Progenitor cell of endocrine pancreas (in vitro differentiated cells): ENCODE measurements around the gene CORO1C. TPM values are rescaled to one million over a fixed set of nuclear protein-coding genes. Genes with fewer than 3 reads are reported as not detected.
"Not testable (repeated sequence)": the region's sequence is repeated elsewhere in the genome, so short reads cannot be mapped to it uniquely, and the experiment has no call there.

Source experiments
- DNase-seq: peaks from one replicate; pipeline ENCODE4 v3.0.0; 2021; ENCODE audit warnings: low spot score; ENCODE audit not compliant: unreplicated experiment
- H3K27ac Mint-ChIP-seq: 2 replicates; pipeline ENCODE4 v1.8.0; 2021; ENCODE audit warnings: mild to moderate bottlenecking, moderate library complexity, mixed read lengths
- H3K27me3 Mint-ChIP-seq: 2 replicates; pipeline ENCODE4 v1.8.0; 2021; ENCODE audit warnings: mixed read lengths
- H3K36me3 Mint-ChIP-seq: 2 replicates; pipeline ENCODE4 v1.8.0; 2022; ENCODE audit warnings: mixed read lengths; ENCODE audit not compliant: insufficient read depth
- H3K4me1 Mint-ChIP-seq: 2 replicates; pipeline ENCODE4 v1.8.0; 2021; ENCODE audit warnings: low read depth, mixed read lengths
- H3K4me3 Mint-ChIP-seq: 2 replicates; pipeline ENCODE4 v1.8.0; 2021; ENCODE audit warnings: low read depth, mild to moderate bottlenecking, moderate library complexity, mixed read lengths
- H3K9me3 Mint-ChIP-seq: 2 replicates; pipeline ENCODE4 v1.8.0; 2021; ENCODE audit warnings: low read depth, mixed read lengths
- CTCF ChIP-seq: fragments of 200-600 bp; sonication (generic); IDR thresholded peaks from one replicate; pipeline ENCODE4 v1.5.0; 2021; ENCODE audit warnings: antibody characterized with exemption, mild to moderate bottlenecking; ENCODE audit not compliant: unreplicated experiment
- total RNA-seq: library from RNA; stranded (reverse); gene quantifications from 2 replicates; pipeline ENCODE4 v1.2.1, GENCODE V29; 2021

Gene CORO1C
- total RNA-seq, 1 donor from 2014 or later = 68.3 TPM

- peaks cover 18% of the 10 kb centered on the region for H3K4me1 Mint-ChIP-seq
- no peak for TF ChIP-seq CTCF
- no peak overlapping the region for H3K27ac Mint-ChIP-seq
- no peak for DNase-seq
- peaks cover 10% of the 10 kb centered on the region for H3K9me3 Mint-ChIP-seq
- no peaks in the 10 kb centered on the region for H3K27me3 Mint-ChIP-seq
- no peak overlapping the region for H3K4me3 Mint-ChIP-seq
- H3K36me3 Mint-ChIP-seq = no peaks in the 10 kb centered on the region
Measured at GRCh38 chr12:108738170-108738569, 6.9 kb upstream of the CORO1C start.

- no peak for TF ChIP-seq CTCF
Measured at GRCh38 chr12:108735855-108736254, 4.5 kb upstream of the CORO1C start.

GRCh38 chr12:108734200-108734906 lies 3.0 kb upstream of the CORO1C start:
- H3K27me3 Mint-ChIP-seq = no peaks in the 10 kb centered on the region
- DNase-seq = no peak
- H3K4me1 Mint-ChIP-seq = peaks cover 19% of the 10 kb centered on the region
- no peaks in the 10 kb centered on the region for H3K36me3 Mint-ChIP-seq
- H3K4me3 Mint-ChIP-seq = peak overlapping the region; percentile 65
- H3K9me3 Mint-ChIP-seq = peaks cover 7% of the 10 kb centered on the region
- H3K27ac Mint-ChIP-seq = peak overlapping the region; percentile 98
- no peak for TF ChIP-seq CTCF

More at GRCh38 chr12:108735855-108736254, 4.5 kb upstream of the CORO1C start:
- no peak overlapping the region for H3K4me3 Mint-ChIP-seq
- peaks cover 9% of the 10 kb centered on the region for H3K9me3 Mint-ChIP-seq
- H3K27me3 Mint-ChIP-seq = no peaks in the 10 kb centered on the region
- peaks cover 15% of the 10 kb centered on the region for H3K4me1 Mint-ChIP-seq
- DNase-seq = no peak
- H3K27ac Mint-ChIP-seq = no peak overlapping the region
- H3K36me3 Mint-ChIP-seq = no peaks in the 10 kb centered on the region

- DNase-seq, H3K27ac Mint-ChIP-seq, H3K36me3 Mint-ChIP-seq, H3K4me3 Mint-ChIP-seq, H3K27me3 Mint-ChIP-seq, H3K9me3 Mint-ChIP-seq: not testable (repeated sequence)
- H3K4me1 Mint-ChIP-seq = peaks cover 29% of the 10 kb centered on the region
Measured at GRCh38 chr12:108733230-108733531, 1.9 kb upstream of the CORO1C start.

GRCh38 chr12:108732489-108733229 lies 1.3 kb upstream of the CORO1C start:
- Mint-ChIP-seq H3K9me3 (no peaks in the 10 kb centered on the region), H3K27me3 (no peaks in the 10 kb centered on the region), H3K36me3 (no peaks in the 10 kb centered on the region), H3K27ac (peak overlapping the region; percentile 99), H3K4me3 (peak overlapping the region; percentile 95), H3K4me1 (peaks cover 31% of the 10 kb centered on the region)
- DNase-seq = no peak
- TF ChIP-seq CTCF = no peak
